GM12878 (cell line): ENCODE results near the gene ADSS1. TPM values are rescaled to one million over a fixed set of nuclear protein-coding genes. Genes with fewer than 3 reads are reported as not detected.

Experiments used
- ATAC-seq: fragments of 200-7000 bp; cut with Tn5 transposase; 3 replicates; pipeline ENCODE4 v1.9.1; 2020; ENCODE audit warnings: mild to moderate bottlenecking, moderate library complexity
- BruUV-seq: library from RNA; stranded (reverse); fragments of 400-500 nt; replicated peaks from 2 replicates; lab custom pipeline; 2021; lab: Mats Ljungman, UMichigan
- CTCF ChIA-PET: fragments of 300-600 bp; sonication (Branson Sonifier 250); formaldehyde crosslinking; extraction: SDS; loops from one replicate; lab custom pipeline; 2021; ENCODE audit warnings: inconsistent platforms; lab: Yijun Ruan, JAX
- POLR2A ChIA-PET: fragments of 350-600 bp; formaldehyde crosslinking; extraction: SDS; loops from one replicate; lab custom pipeline; 2021; ENCODE audit warnings: inconsistent platforms; lab: Charles Lee
- RAD21 ChIA-PET: fragments of 300-600 bp; sonication (Branson Sonifier 250); formaldehyde crosslinking; loops from one replicate; lab custom pipeline; 2023; ENCODE audit warnings: antibody characterized with exemption; ENCODE audit not compliant: unreplicated experiment; lab: Charles Lee
- SMC1A ChIA-PET: fragments of 300-600 bp; sonication (Branson Sonifier 250); formaldehyde crosslinking; loops from one replicate; lab custom pipeline; 2023; ENCODE audit not compliant: unreplicated experiment, uncharacterized antibody; lab: Charles Lee
- DNase-seq: peaks from one replicate; pipeline ENCODE4 v3.0.0-alpha.2; 2011; ENCODE audit warnings: low read depth, low spot score
- FAIRE-seq: peaks from 3 replicates; lab custom pipeline; 2011; peaks lifted over from hg19 to GRCh38; lab: Jason Lieb, UNC
- H2AFZ ChIP-seq: 2 replicates; pipeline ENCODE4 v1.6.0; 2011; ENCODE audit warnings: low read depth, low read length, control low read depth; ENCODE audit not compliant: control insufficient read depth
- H3K27ac ChIP-seq: 2 replicates; pipeline ENCODE4 v1.5.1; 2011; ENCODE audit warnings: control low read depth; ENCODE audit not compliant: control insufficient read depth, insufficient read depth
- H3K27me3 ChIP-seq, 2 experiments: replicated peaks in 1 of 2; 2 replicates each; pipeline versions ENCODE4 v1.6.0 to v1.6.1; 2011; ENCODE audit warnings: low read length in 1 of 2; ENCODE audit not compliant: control insufficient read depth in 2 of 2, insufficient read depth in 2 of 2
- H3K36me3 ChIP-seq, 2 experiments: 2 replicates each; pipeline ENCODE4 v1.5.1; 2011; ENCODE audit warnings: low read length in 1 of 2; ENCODE audit not compliant: control insufficient read depth in 2 of 2, insufficient read depth in 2 of 2
- H3K4me1 ChIP-seq: 2 replicates; pipeline ENCODE4 v1.6.1; 2011; ENCODE audit warnings: mild to moderate bottlenecking, low read length, moderate library complexity, mixed read lengths; ENCODE audit not compliant: control insufficient read depth, insufficient read depth
- H3K4me2 ChIP-seq: 2 replicates; pipeline ENCODE4 v1.6.0; 2011; ENCODE audit warnings: control low read depth; ENCODE audit not compliant: control insufficient read depth, insufficient read depth
- H3K4me3 ChIP-seq: fragments of 200-600 bp; sonication (generic); 2 replicates; pipeline ENCODE4 v1.5.1; 2016
- H3K79me2 ChIP-seq: 2 replicates; pipeline ENCODE4 v1.6.0; 2011; ENCODE audit warnings: low read length; ENCODE audit not compliant: control insufficient read depth, insufficient read depth
- H3K9ac ChIP-seq: 2 replicates; pipeline ENCODE4 v1.8.0; 2011; ENCODE audit warnings: low read length, control low read depth, mixed read lengths; ENCODE audit not compliant: control insufficient read depth, insufficient read depth
- H3K9me3 ChIP-seq: replicated peaks from 3 replicates; pipeline ENCODE4 v1.5.1; 2011; ENCODE audit warnings: mild to moderate bottlenecking, low read length; ENCODE audit not compliant: control insufficient read depth, insufficient read depth
- H4K20me1 ChIP-seq: 2 replicates; pipeline ENCODE4 v1.6.0; 2011; ENCODE audit not compliant: control insufficient read depth, insufficient read depth
- ASH2L ChIP-seq: fragments of 300-600, 200-600 bp; sonication (generic); IDR thresholded peaks from 2 replicates; pipeline ENCODE4 v1.6.1; 2017; ENCODE audit warnings: low read depth, mild to moderate bottlenecking, borderline replicate concordance
- E2F4 ChIP-seq: IDR thresholded peaks from 2 replicates; pipeline ENCODE4 v1.6.1; 2012; ENCODE audit warnings: low read depth, low read length, improper control_type of control experiment
- ETV6 ChIP-seq, 2 experiments: fragments of 450-650 bp in 1 of 2; IDR thresholded peaks in 1 of 2; conservative IDR thresholded peaks in 1 of 2; 2 replicates each; pipeline ENCODE4 v1.6.1; 2014; ENCODE audit warnings: antibody characterized with exemption in 1 of 2, borderline replicate concordance in 1 of 2, low read depth in 1 of 2, mild to moderate bottlenecking in 1 of 2, moderate library complexity in 1 of 2
- HDAC2 ChIP-seq: fragments of 200-600 bp; sonication (generic); IDR thresholded peaks from 2 replicates; pipeline ENCODE4 v1.6.1; 2017
- JUNB ChIP-seq: IDR thresholded peaks from 2 replicates; pipeline ENCODE4 v1.6.1; 2016; ENCODE audit warnings: antibody characterized with exemption, mild to moderate bottlenecking
- MEF2A ChIP-seq: IDR thresholded peaks from 2 replicates; pipeline ENCODE4 v1.6.1; 2011; ENCODE audit warnings: low read depth, mild to moderate bottlenecking, low read length, moderate library complexity; ENCODE audit not compliant: insufficient read depth
- NKRF ChIP-seq: fragments of 450-650 bp; conservative IDR thresholded peaks from 2 replicates; pipeline ENCODE4 v1.6.1; 2017; ENCODE audit warnings: mild to moderate bottlenecking, moderate library complexity
- NR2C2 ChIP-seq: IDR thresholded peaks from 2 replicates; pipeline ENCODE4 v1.6.1; 2011; ENCODE audit warnings: borderline replicate concordance, low read depth; ENCODE audit not compliant: control insufficient read depth, insufficient read length
- RAD51 ChIP-seq: fragments of 450-650 bp; IDR thresholded peaks from 2 replicates; pipeline ENCODE4 v1.6.1; 2016; ENCODE audit warnings: moderate library complexity, mild to moderate bottlenecking, inconsistent platforms
- RB1 ChIP-seq: fragments of 450-650 bp; formaldehyde crosslinking; IDR thresholded peaks from 2 replicates; pipeline ENCODE4 v1.6.1; 2017; ENCODE audit warnings: mild to moderate bottlenecking, borderline replicate concordance
- STAT3 ChIP-seq: IDR thresholded peaks from 2 replicates; pipeline ENCODE4 v1.6.1; 2011; ENCODE audit warnings: low read depth, low read length, improper control_type of control experiment
- ZNF274 ChIP-seq: IDR thresholded peaks from one replicate; pipeline ENCODE4 v1.8.0; 2011; ENCODE audit not compliant: insufficient read length, insufficient read depth
- WGBS: methylation state at CpG from one replicate; pipeline ENCODE4 v1.1.6; 2016; ENCODE audit warnings: low lambda C conversion rate; ENCODE audit not compliant: insufficient replicate concordance, insufficient coverage; ENCODE audit errors: missing lambda C conversion rate; 5-methylcytosine and 5-hydroxymethylcytosine counted together
- in situ Hi-C: fragments of 300-500 bp; cut with MboI; formaldehyde crosslinking; loops from 9 replicates; pipeline ENCODE4 v1.14.3; 2018; ENCODE audit warnings: mixed read lengths
- intact Hi-C: fragments of 100-400 bp; cut with micrococcal nuclease; formaldehyde crosslinking; loops from one replicate; pipeline ENCODE4 v1.14.2; 2022; ENCODE audit not compliant: unreplicated experiment
- polyA plus RNA-seq, 11 experiments: library from polyadenylated mRNA; depleted of rRNA in 4 of 11; unstranded in 6 of 11; stranded (reverse) in 5 of 11; fragments of >200 nt; fragmentation: Nextera tagmentation in 4 of 11; fragmentation: Illumina TruSeq in 1 of 11; extraction: Ambion mirVana in 4 of 11; extraction: Trizol in 1 of 11; gene quantifications; 1 replicate in 1 of 11; 2 replicates in 10 of 11; pipeline versions ENCODE4 v1.2.1 to v1.2.3, GENCODE V29; 2011 to 2016; ENCODE audit warnings: inconsistent platforms in 2 of 11, missing spikeins in 2 of 11, low read depth in 1 of 11
- total RNA-seq, 4 experiments: library from RNA; depleted of rRNA in 3 of 4; stranded (reverse); fragments of >200 nt in 3 of 4; fragmentation: Illumina TruSeq in 1 of 4; extraction: Trizol in 1 of 4; gene quantifications; 2 replicates each; pipeline versions ENCODE4 v1.2.1 to v1.2.3, GENCODE V29; 2013 to 2021
- TF ChIP-seq, protein P1 (sequence below): fragments of 150-350 bp; IDR thresholded peaks from 2 replicates; pipeline ENCODE4 v1.6.1; 2014; ENCODE audit warnings: mild to moderate bottlenecking, low read depth, low read length

The ADSS1 gene
- total and polyA plus RNA-seq, 10 of the 15 experiments (the other 5 are each of a cell fraction or from before 2014, with no cell fraction given), result 0.11 to 0.45 (median 0.28) TPM; not detected in 5

DNA sequence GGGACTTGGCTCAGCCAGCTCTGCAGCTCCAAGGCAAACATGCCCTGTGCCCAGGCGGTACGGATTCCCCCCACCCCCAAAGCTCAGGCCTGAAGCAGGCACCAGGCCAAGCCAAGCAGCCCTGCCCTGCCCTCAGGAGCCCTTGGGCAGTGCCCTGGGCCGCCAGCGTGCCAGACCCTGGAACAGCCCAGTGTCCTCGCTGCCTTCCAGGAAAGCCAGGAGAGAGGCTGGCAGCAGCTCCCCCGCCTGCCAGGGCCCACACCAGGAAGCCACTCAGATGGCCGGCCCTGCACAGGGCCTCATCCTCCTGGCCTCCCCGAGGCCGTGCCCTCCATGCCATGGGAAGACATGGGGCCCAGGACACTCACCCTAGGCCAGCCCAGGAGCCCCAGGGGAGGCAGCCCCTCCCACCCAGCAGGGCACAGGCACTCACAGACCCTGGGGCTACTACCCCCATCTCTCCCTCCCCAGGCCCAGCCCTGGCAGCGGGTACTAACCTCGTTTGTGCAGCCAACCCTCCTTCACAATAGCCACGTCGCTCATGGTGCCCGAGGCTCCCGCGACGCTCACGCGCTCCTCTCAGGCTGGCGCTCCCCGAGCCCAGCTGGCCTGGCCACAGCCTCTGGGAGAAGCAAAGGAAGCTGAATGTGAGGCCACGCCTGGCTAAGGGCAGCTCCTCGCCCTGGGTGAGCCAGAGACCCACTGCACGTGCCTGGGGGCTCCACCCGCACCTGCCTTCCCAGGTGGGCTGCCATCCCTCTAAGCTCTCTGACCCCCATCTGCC is 68.3 kb downstream of the ADSS1 start:
- in situ Hi-C loops (no loop called here), intact Hi-C loops (no loop called here)
- Histone ChIP-seq H3K9ac (no peak overlapping the region), H3K27me3 (no peaks in the 10 kb centered on the region), H3K4me2 (no peak overlapping the region), H3K4me1 (peaks cover 19% of the 10 kb centered on the region), H3K36me3 (peaks cover 0 to 8% of the 10 kb centered on the region in 2 experiments; a peak in 2 of 4 replicates), H2AFZ (no peak overlapping the region), H3K27ac (no peak overlapping the region), H3K79me2 (peaks cover 26% of the 10 kb centered on the region), H3K4me3 (no peak overlapping the region), H3K9me3 (no peaks in the 10 kb centered on the region), H4K20me1 (peaks cover 3% of the 10 kb centered on the region; the same call in 1 of the 2 replicates)
- SMC1A ChIA-PET, result no interaction called here
- ATAC-seq (no peak), DNase-seq (no peak), FAIRE-seq (no peak)
- RAD21 ChIA-PET, result no interaction called here
- WGBS, result 93% methylated on average over 25 of the region's 25 CpGs
- no peak for TF ChIP-seq STAT3
- TF ChIP-seq NKRF, result no peak
- no peak for TF ChIP-seq ZNF274
- TF ChIP-seq HDAC2, result no peak
- TF ChIP-seq RB1, result no peak
- no peak for TF ChIP-seq ETV6 (conservative IDR thresholded peaks at IDR 0.05 in 1 of 2, IDR thresholded peaks at IDR 0.05 in 1 of 2; ENCODE audit: borderline replicate concordance in 1 of 2, low read depth in 1 of 2)
- no peak for TF ChIP-seq ASH2L
- TF ChIP-seq, protein P1, sequence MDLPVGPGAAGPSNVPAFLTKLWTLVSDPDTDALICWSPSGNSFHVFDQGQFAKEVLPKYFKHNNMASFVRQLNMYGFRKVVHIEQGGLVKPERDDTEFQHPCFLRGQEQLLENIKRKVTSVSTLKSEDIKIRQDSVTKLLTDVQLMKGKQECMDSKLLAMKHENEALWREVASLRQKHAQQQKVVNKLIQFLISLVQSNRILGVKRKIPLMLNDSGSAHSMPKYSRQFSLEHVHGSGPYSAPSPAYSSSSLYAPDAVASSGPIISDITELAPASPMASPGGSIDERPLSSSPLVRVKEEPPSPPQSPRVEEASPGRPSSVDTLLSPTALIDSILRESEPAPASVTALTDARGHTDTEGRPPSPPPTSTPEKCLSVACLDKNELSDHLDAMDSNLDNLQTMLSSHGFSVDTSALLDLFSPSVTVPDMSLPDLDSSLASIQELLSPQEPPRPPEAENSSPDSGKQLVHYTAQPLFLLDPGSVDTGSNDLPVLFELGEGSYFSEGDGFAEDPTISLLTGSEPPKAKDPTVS, result no peak
- no peak for TF ChIP-seq MEF2A
- TF ChIP-seq E2F4, result no peak
- no peak for TF ChIP-seq RAD51
- TF ChIP-seq JUNB, result no peak
- TF ChIP-seq NR2C2, result no peak
- CTCF ChIA-PET, result interaction anchor here (0.6 kb wide), 1 partner anchor 1228 kb away, joined by 4 read pairs; no protein-coding TSS in a partner anchor
- POLR2A ChIA-PET, result no interaction called here
- BruUV-seq, result no TSS peak
